A549 (cell line): ENCODE data around the gene LILRA2.

Experiments used
- BHLHE40 ChIP-seq: IDR thresholded peaks from 2 replicates; pipeline ENCODE4 v1.6.1; 2012; ENCODE audit warnings: low read depth, low read length, inconsistent platforms
- CTCF ChIP-seq: fragments of >200 bp; sonication (Bioruptor Twin); formaldehyde crosslinking; IDR thresholded peaks from 3 replicates; pipeline ENCODE4 v1.5.1; 2016
- EP300 ChIP-seq, 2 experiments: fragments of >200 bp; sonication (Bioruptor Twin); formaldehyde crosslinking; IDR thresholded peaks; 2 replicates in 1 of 2; 3 replicates in 1 of 2; pipeline ENCODE4 v1.6.1; 2016 to 2017
- ESRRA ChIP-seq: fragments of 150-350 bp; IDR thresholded peaks from 2 replicates; pipeline ENCODE4 v1.6.1; 2014; ENCODE audit warnings: mild to moderate bottlenecking, low read length, borderline replicate concordance
- MYC ChIP-seq: IDR thresholded peaks from 2 replicates; pipeline ENCODE4 v1.6.1; 2012; ENCODE audit warnings: mild to moderate bottlenecking, inconsistent platforms, low read length, improper control_type of control experiment, borderline replicate concordance
- NFE2L2 ChIP-seq: fragments of 150-350 bp; conservative IDR thresholded peaks from 2 replicates; pipeline ENCODE4 v1.6.1; 2014; ENCODE audit warnings: low read length
- NR3C1 ChIP-seq: fragments of >200 bp; sonication (Bioruptor Twin); formaldehyde crosslinking; IDR thresholded peaks from 3 replicates; pipeline ENCODE4 v1.6.1; 2017
- POLR2A ChIP-seq: IDR thresholded peaks from 2 replicates; pipeline ENCODE4 v1.6.1; 2012; ENCODE audit warnings: mild to moderate bottlenecking, low read length
- SREBF2 ChIP-seq: fragments of 450-650 bp; IDR thresholded peaks from 2 replicates; pipeline ENCODE4 v1.6.1; 2014; ENCODE audit warnings: mild to moderate bottlenecking, moderate library complexity
- ZNF302 ChIP-seq: fragments of 250-450 bp; sonication (Bioruptor Pico); IDR thresholded peaks from 2 replicates; pipeline ENCODE4 v1.9.0; 2021; ENCODE audit warnings: inconsistent platforms, mild to moderate bottlenecking, moderate library complexity

DNA sequence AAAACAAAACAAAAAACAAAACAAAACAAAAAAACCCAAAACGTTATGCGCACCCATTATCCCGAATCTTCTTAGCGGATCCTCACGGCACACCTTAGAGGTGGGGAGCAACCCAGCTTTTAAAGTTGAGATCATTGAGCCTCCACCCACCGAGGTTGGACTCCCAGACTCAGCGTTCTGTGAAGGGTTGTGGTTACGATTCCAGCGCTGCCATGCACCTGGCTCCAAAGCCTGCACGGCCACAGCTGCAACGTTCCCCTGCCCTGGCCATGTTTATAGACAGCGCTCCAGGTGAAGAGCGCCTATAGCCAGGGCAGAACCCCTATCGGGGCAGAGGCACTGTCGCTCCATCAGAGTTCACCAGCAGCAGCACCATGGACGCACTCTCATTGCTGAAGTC is 18.7 kb upstream of the LILRA2 start:
- TF ChIP-seq SREBF2 (no peak), MYC (no peak), CTCF (no peak), EP300 (IDR thresholded peaks at IDR 0.05) (no peak), POLR2A (no peak), NFE2L2 (no peak), ESRRA (no peak), ZNF302 (CRISPR knock-in tag) (no peak), BHLHE40 (no peak), NR3C1 (no peak)
